GM12878 (cell line): Measurements from ENCODE around the gene ZCCHC24.

Experiments used
- CEBPZ ChIP-seq: fragments of 150-350 bp; IDR thresholded peaks from 2 replicates; pipeline ENCODE4 v1.6.1; 2016; ENCODE audit warnings: low read depth, low read length
- POLR2A ChIP-seq: IDR thresholded peaks from 2 replicates; pipeline ENCODE4 v1.6.1; 2011; ENCODE audit warnings: low read depth, mild to moderate bottlenecking, low read length
- STAT3 ChIP-seq: IDR thresholded peaks from 2 replicates; pipeline ENCODE4 v1.6.1; 2011; ENCODE audit warnings: low read depth, low read length, improper control_type of control experiment
- SUPT20H ChIP-seq: IDR thresholded peaks from 2 replicates; pipeline ENCODE4 v1.6.1; 2011; ENCODE audit warnings: low read depth, mild to moderate bottlenecking, low read length, moderate library complexity, borderline replicate concordance; ENCODE audit not compliant: control insufficient read depth
- TF ChIP-seq, protein P1 (sequence below): IDR thresholded peaks from 2 replicates; pipeline ENCODE4 v1.6.1; 2011; ENCODE audit warnings: mild to moderate bottlenecking, low read depth, low read length, moderate library complexity; ENCODE audit not compliant: insufficient replicate concordance

- TF ChIP-seq, protein P1, sequence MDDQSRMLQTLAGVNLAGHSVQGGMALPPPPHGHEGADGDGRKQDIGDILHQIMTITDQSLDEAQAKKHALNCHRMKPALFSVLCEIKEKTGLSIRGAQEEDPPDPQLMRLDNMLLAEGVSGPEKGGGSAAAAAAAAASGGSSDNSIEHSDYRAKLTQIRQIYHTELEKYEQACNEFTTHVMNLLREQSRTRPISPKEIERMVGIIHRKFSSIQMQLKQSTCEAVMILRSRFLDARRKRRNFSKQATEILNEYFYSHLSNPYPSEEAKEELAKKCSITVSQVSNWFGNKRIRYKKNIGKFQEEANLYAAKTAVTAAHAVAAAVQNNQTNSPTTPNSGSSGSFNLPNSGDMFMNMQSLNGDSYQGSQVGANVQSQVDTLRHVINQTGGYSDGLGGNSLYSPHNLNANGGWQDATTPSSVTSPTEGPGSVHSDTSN: no peak
- TF ChIP-seq CEBPZ (no peak), POLR2A (no peak), STAT3 (no peak), SUPT20H (no peak)
Measured at GRCh38 chr10:79390057-79390456, 55.4 kb downstream of the ZCCHC24 start.
